Measurements from ENCODE around the gene CDC14A.

The CDC14A gene

GRCh38 chr1:100309863-100310262, 42.4 kb upstream of the CDC14A start:
- no peak overlapping the region for H2AK5ac ChIP-seq (ENCODE audit: low read length, severe bottlenecking)
- H4K8ac ChIP-seq (ENCODE audit: low read length), result no peak overlapping the region
- no peak overlapping the region for H2AFZ ChIP-seq (ENCODE audit: low read depth, low read length)
- H3K14ac ChIP-seq (ENCODE audit: low read length in 2 of 2), result no peak overlapping the region
- no peak overlapping the region for H2BK12ac ChIP-seq (ENCODE audit: low read length in 2 of 2)
- H3K79me1 ChIP-seq (replicated peaks; ENCODE audit: low read length, poor library complexity, severe bottlenecking), result no peaks in the 10 kb centered on the region
- H3K9me3 ChIP-seq (ENCODE audit: control insufficient read depth, low read length), result no peaks in the 10 kb centered on the region
- no peaks in the 10 kb centered on the region for H3K27me3 ChIP-seq (ENCODE audit: control insufficient read depth in 1 of 2, insufficient read depth in 1 of 2, low read length in 2 of 2)
- no peak for DNase-seq
- H3K18ac ChIP-seq (ENCODE audit: low read depth in 1 of 2, low read length in 2 of 2), result no peak overlapping the region
- no peaks in the 10 kb centered on the region for H3K36me3 ChIP-seq (ENCODE audit: control insufficient read depth in 1 of 2, insufficient read depth in 2 of 2, low read depth in 1 of 2, low read length in 2 of 2)
- H3K9ac ChIP-seq (ENCODE audit: low read length), result no peak overlapping the region
- H2BK120ac ChIP-seq (ENCODE audit: low read depth, low read length), result no peak overlapping the region
- H4K91ac ChIP-seq (ENCODE audit: low read length), result no peak overlapping the region
- no peak overlapping the region for H3K4ac ChIP-seq (ENCODE audit: low read depth in 1 of 2, low read length in 2 of 2)
- H2BK15ac ChIP-seq (ENCODE audit: low read depth, poor library complexity, severe bottlenecking), result no peak overlapping the region
- no peak overlapping the region for H3K4me2 ChIP-seq (ENCODE audit: low read length, poor library complexity, severe bottlenecking)
- no peak overlapping the region for H2BK5ac ChIP-seq (ENCODE audit: low read depth, low read length, poor library complexity, severe bottlenecking)
- H3K23ac ChIP-seq (ENCODE audit: low read length in 2 of 2), result no peak overlapping the region
- no peaks in the 10 kb centered on the region for H3K4me1 ChIP-seq (ENCODE audit: control insufficient read depth, insufficient read depth, low read depth, low read length)
- no peak overlapping the region for H3K4me3 ChIP-seq (ENCODE audit: insufficient read depth in 1 of 2, low read depth in 1 of 2, low read length in 2 of 2)
- no peak overlapping the region for H3K27ac ChIP-seq (ENCODE audit: low read length, poor library complexity, severe bottlenecking)

GRCh38 chr1:100313382-100313781, 38.9 kb upstream of the CDC14A start:
- Histone ChIP-seq H3K14ac (ENCODE audit: low read length in 2 of 2) (no peak overlapping the region), H3K4ac (ENCODE audit: low read depth in 1 of 2, low read length in 2 of 2) (no peak overlapping the region), H3K79me1 (replicated peaks; ENCODE audit: low read length, poor library complexity, severe bottlenecking) (no peaks in the 10 kb centered on the region), H3K23ac (ENCODE audit: low read length in 2 of 2) (no peak overlapping the region), H3K27ac (ENCODE audit: low read length, poor library complexity, severe bottlenecking) (no peak overlapping the region), H3K9me3 (ENCODE audit: control insufficient read depth, low read length) (peaks cover 7% of the 10 kb centered on the region), H2AK5ac (ENCODE audit: low read length, severe bottlenecking) (no peak overlapping the region), H3K4me2 (ENCODE audit: low read length, poor library complexity, severe bottlenecking) (no peak overlapping the region), H3K4me1 (ENCODE audit: control insufficient read depth, insufficient read depth, low read depth, low read length) (no peaks in the 10 kb centered on the region), H3K27me3 (ENCODE audit: control insufficient read depth in 1 of 2, insufficient read depth in 1 of 2, low read length in 2 of 2) (peaks cover 0 to 6% of the 10 kb centered on the region in 2 experiments), H3K18ac (ENCODE audit: low read depth in 1 of 2, low read length in 2 of 2) (no peak overlapping the region), H2BK120ac (ENCODE audit: low read depth, low read length) (no peak overlapping the region), H4K91ac (ENCODE audit: low read length) (no peak overlapping the region), H2BK15ac (ENCODE audit: low read depth, poor library complexity, severe bottlenecking) (no peak overlapping the region), H2AFZ (ENCODE audit: low read depth, low read length) (no peak overlapping the region), H4K8ac (ENCODE audit: low read length) (no peak overlapping the region), H3K9ac (ENCODE audit: low read length) (no peak overlapping the region), H2BK5ac (ENCODE audit: low read depth, low read length, poor library complexity, severe bottlenecking) (no peak overlapping the region), H2BK12ac (ENCODE audit: low read length in 2 of 2) (no peak overlapping the region), H3K36me3 (ENCODE audit: control insufficient read depth in 1 of 2, insufficient read depth in 2 of 2, low read depth in 1 of 2, low read length in 2 of 2) (no peaks in the 10 kb centered on the region), H3K4me3 (ENCODE audit: insufficient read depth in 1 of 2, low read depth in 1 of 2, low read length in 2 of 2) (no peak overlapping the region)
- no peak for DNase-seq
- 77% methylated on average over 4 of the region's 4 CpGs for WGBS

- no peak for DNase-seq
- no peak overlapping the region for H3K14ac ChIP-seq (ENCODE audit: low read length in 2 of 2)
- H3K18ac ChIP-seq (ENCODE audit: low read depth in 1 of 2, low read length in 2 of 2), result no peak overlapping the region
- H2BK15ac ChIP-seq (ENCODE audit: low read depth, poor library complexity, severe bottlenecking), result no peak overlapping the region
- H3K36me3 ChIP-seq (ENCODE audit: control insufficient read depth in 1 of 2, insufficient read depth in 2 of 2, low read depth in 1 of 2, low read length in 2 of 2), result no peaks in the 10 kb centered on the region
- no peak overlapping the region for H3K4me3 ChIP-seq (ENCODE audit: insufficient read depth in 1 of 2, low read depth in 1 of 2, low read length in 2 of 2)
- H3K9me3 ChIP-seq (ENCODE audit: control insufficient read depth, low read length), result peaks cover 17% of the 10 kb centered on the region
- H2AFZ ChIP-seq (ENCODE audit: low read depth, low read length), result no peak overlapping the region
- no peak overlapping the region for H3K23ac ChIP-seq (ENCODE audit: low read length in 2 of 2)
- H3K27ac ChIP-seq (ENCODE audit: low read length, poor library complexity, severe bottlenecking), result no peak overlapping the region
- H4K91ac ChIP-seq (ENCODE audit: low read length), result no peak overlapping the region
- H3K4me2 ChIP-seq (ENCODE audit: low read length, poor library complexity, severe bottlenecking), result no peak overlapping the region
- no peak overlapping the region for H4K8ac ChIP-seq (ENCODE audit: low read length)
- H3K79me1 ChIP-seq (replicated peaks; ENCODE audit: low read length, poor library complexity, severe bottlenecking), result no peaks in the 10 kb centered on the region
- no peak overlapping the region for H2BK12ac ChIP-seq (ENCODE audit: low read length in 2 of 2)
- H2AK5ac ChIP-seq (ENCODE audit: low read length, severe bottlenecking), result no peak overlapping the region
- H3K4me1 ChIP-seq (ENCODE audit: control insufficient read depth, insufficient read depth, low read depth, low read length), result no peaks in the 10 kb centered on the region
- H2BK120ac ChIP-seq (ENCODE audit: low read depth, low read length), result no peak overlapping the region
- H3K4ac ChIP-seq (ENCODE audit: low read depth in 1 of 2, low read length in 2 of 2), result no peak overlapping the region
- no peak overlapping the region for H3K9ac ChIP-seq (ENCODE audit: low read length)
- H2BK5ac ChIP-seq (ENCODE audit: low read depth, low read length, poor library complexity, severe bottlenecking), result no peak overlapping the region
- H3K27me3 ChIP-seq (ENCODE audit: control insufficient read depth in 1 of 2, insufficient read depth in 1 of 2, low read length in 2 of 2), result peaks cover 0 to 6% of the 10 kb centered on the region in 2 experiments
Observed at GRCh38 chr1:100316622-100317021, 35.7 kb upstream of the CDC14A start.

DNA sequence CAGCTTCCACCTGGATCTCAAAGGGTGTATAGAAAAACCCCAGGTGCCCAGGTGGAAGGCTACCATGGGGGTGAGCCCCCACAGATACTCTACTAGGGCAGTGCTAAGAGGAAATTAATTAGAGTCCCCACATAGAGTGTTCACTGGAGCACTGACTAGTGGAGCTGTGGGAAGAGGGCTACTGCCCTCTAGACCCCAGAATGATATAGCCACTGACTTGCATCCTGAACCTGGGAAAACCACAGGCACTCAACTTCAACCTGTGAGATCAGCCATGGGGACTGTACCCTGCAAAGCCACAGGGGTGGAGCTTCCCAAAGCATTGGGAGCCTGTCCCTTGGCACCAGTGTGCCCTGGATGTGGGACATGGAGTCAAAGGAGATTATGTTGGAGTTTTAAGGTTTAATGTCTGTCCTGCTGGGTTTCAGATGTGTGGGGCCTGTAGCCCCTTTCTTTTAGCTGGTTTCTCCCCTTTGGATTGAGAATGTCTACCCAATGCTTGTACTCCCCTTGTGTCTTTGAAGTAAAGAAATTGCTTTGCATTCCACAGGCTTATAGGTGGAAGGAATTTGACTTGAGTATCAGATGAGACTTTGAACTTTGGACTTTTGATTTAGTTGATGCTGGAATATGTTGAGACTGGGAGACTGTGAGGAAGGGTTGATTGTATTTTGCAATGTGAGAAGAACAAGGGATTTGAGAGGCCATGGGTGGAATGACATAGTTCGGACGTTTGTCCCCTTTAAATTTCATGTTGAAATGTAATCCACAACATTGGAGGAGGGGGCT, 31.8 kb upstream of the CDC14A start:
- Histone ChIP-seq H2BK15ac (ENCODE audit: low read depth, poor library complexity, severe bottlenecking) (no peak overlapping the region), H3K27me3 (ENCODE audit: control insufficient read depth in 1 of 2, insufficient read depth in 1 of 2, low read length in 2 of 2) (peaks cover 0 to 6% of the 10 kb centered on the region in 2 experiments), H3K4ac (ENCODE audit: low read depth in 1 of 2, low read length in 2 of 2) (no peak overlapping the region), H3K4me2 (ENCODE audit: low read length, poor library complexity, severe bottlenecking) (no peak overlapping the region), H3K4me3 (ENCODE audit: insufficient read depth in 1 of 2, low read depth in 1 of 2, low read length in 2 of 2) (no peak overlapping the region), H2AK5ac (ENCODE audit: low read length, severe bottlenecking) (no peak overlapping the region), H3K36me3 (ENCODE audit: control insufficient read depth in 1 of 2, insufficient read depth in 2 of 2, low read depth in 1 of 2, low read length in 2 of 2) (no peaks in the 10 kb centered on the region), H3K27ac (ENCODE audit: low read length, poor library complexity, severe bottlenecking) (no peak overlapping the region), H3K4me1 (ENCODE audit: control insufficient read depth, insufficient read depth, low read depth, low read length) (peaks cover 2% of the 10 kb centered on the region), H2BK5ac (ENCODE audit: low read depth, low read length, poor library complexity, severe bottlenecking) (no peak overlapping the region), H3K9me3 (ENCODE audit: control insufficient read depth, low read length) (peaks cover 17% of the 10 kb centered on the region), H2AFZ (ENCODE audit: low read depth, low read length) (no peak overlapping the region), H4K91ac (ENCODE audit: low read length) (no peak overlapping the region), H4K8ac (ENCODE audit: low read length) (no peak overlapping the region), H3K9ac (ENCODE audit: low read length) (no peak overlapping the region), H3K79me1 (replicated peaks; ENCODE audit: low read length, poor library complexity, severe bottlenecking) (no peaks in the 10 kb centered on the region), H3K23ac (ENCODE audit: low read length in 2 of 2) (no peak overlapping the region), H3K14ac (ENCODE audit: low read length in 2 of 2) (no peak overlapping the region), H2BK12ac (ENCODE audit: low read length in 2 of 2) (no peak overlapping the region), H2BK120ac (ENCODE audit: low read depth, low read length) (no peak overlapping the region), H3K18ac (ENCODE audit: low read depth in 1 of 2, low read length in 2 of 2) (no peak overlapping the region)
- 96% methylated on average over 2 of the region's 2 CpGs for WGBS
- DNase-seq, result no peak
